Activated effector memory CD4-positive, alpha-beta T cell treated with Interleukin-2 at 50 U/mL for 16 hours (primary cell): ENCODE results near the gene PHACTR3.

Source experiments
- DNase-seq: peaks from one replicate; pipeline ENCODE4 v3.0.0-alpha.2; 2020

PHACTR3 gene

DNA sequence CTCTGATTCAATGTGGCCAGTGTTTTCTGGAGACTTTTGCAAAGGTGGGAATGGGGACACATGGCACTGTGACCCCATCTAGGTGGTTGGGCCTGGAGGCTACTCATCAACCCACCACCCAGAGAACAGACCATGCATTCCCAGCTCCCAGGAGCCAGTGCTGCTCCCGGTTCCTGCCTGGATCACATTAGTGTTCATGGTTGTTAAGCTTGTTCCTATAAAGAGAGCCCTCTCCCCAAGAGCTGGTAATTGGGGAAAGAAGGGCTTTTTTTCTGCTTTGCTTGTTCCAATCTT is 102.0 kb downstream of the PHACTR3 start:
- no peak for DNase-seq

DNA sequence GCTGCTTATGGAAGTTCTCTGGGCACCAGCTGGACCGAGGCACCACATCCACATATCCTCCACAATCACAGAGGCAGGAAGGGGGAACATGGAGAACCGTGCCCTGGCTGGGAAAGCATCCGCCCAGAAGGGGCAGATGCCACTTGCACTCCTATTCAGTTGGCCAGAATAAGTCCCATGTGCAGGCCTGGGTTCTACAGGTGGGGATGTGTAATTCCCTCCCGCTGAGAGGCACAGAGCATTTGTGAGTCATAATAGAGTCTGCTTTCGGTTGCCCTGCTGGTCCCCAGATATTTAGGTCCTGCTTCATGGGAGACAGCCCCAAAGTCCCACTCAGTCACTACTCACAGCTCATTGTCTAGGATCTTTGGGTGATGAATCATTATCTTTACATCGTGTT is 104.0 kb downstream of the PHACTR3 start:
- no peak for DNase-seq

DNA sequence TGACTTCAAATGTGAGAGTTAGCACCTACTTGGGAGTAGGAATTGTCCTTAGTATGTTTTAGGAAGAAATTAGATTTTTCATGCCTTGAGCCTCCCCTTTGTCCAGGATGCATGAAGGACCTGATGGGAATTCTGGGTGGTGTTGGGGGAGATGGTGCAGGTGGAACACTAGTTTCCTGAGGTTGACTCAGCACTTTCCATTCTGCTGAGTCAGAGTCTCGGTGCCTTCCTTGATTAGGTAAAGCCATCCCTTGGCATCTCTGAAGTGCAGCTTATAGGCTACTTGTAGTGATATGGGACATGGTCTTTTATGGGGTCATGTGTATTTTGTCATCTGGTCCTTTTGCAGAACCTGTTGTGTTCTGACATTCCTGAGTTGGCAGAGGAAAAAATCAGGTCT is 105.3 kb downstream of the PHACTR3 start:
- no peak for DNase-seq

DNA sequence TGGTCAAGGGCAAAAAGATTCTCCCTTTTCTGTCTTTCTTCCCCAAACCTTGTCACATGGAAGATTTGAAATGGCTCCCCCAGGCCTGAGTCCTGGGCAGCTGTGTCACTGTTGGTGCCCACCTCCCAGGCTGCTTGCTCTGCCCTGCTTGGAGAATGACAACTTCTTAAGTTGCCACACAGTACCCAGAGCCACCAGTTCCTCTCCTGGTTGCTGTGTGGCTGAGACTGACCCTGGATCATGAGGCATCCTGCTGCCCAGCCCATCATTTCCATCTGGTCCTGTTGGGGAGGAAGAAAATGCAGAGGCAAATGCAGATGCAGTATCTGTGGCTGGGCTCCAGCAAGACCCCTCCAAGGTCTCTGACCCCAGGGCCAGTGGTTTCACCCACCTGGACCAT is 113.7 kb downstream of the PHACTR3 start:
- no peak for DNase-seq

DNA sequence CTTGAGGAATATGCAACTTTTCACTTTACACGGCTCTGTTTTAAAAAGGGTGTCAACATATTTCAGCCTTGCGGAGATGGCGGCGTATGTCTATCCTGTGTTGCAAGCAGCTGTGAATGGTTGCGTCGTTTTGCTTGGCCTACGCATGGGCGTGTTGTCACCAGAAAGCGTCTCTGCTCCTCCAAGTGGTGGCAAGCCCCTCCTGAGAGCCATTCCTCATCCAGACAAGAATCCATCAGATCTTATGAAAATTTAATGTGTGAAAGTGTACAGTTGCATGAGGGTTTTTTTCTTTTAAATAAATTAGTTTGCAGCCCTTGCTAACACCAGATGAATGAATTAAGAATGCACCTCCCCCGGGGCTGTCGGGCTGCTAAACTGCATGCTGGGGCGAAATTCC is 114.4 kb downstream of the PHACTR3 start:
- no peak for DNase-seq

DNA sequence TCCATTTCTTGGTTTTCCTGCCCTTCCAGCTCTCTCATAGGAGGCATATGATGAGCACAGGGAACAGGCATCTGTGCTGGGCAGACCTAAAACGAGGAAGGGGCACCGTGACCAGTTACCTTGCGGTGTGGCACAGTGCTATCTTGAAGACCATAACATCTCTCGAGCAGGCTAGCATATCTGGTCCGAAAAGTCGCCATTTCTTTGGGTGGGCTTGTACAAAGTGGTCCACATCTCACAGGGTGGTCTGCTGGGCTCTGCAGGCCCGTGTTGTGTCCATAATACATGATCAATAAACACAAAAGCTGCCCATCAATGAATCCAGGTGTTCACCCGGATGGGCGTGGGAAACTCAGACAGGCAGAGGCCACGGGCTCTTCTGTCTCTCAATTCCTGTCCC is 115.7 kb downstream of the PHACTR3 start:
- no peak for DNase-seq

DNA sequence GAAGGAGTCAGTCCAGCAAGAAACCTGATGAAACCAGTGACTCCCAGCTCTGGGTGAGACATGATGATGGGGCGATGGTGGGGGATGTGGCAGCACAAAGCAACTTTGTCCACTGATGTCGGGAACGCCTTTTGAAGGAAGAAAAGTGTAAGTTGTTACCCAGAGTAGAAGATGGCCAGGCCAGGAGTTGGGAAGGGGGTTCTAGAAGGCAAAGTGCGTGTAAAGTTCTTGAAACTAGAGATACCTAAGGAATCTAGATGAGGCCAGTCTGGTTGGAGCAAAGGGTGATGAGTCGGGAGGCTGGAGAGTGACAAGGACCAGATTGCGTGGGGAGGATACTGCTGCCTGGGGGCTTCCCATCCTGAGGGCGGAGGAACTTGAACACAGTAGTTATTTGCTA is 117.0 kb downstream of the PHACTR3 start:
- no peak for DNase-seq

DNA sequence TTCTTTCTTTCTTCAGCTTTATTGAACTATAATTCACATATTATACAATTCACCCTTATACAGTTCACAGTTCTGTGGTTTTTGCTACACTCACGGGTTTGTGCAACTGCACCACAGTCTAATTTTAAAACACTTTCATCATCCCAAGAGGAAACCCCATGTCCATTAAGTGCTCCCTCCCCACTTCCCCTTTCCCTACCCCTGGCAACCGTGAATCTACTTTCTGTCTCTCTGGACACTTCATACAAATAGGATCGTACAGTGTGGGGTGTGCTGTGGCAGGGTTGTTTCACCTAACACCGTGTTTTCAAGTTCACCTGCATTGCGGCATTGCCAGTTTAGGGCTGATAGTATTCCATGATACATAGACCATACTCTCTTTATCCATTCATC is 118.8 kb downstream of the PHACTR3 start:
- DNase-seq, result no peak

DNA sequence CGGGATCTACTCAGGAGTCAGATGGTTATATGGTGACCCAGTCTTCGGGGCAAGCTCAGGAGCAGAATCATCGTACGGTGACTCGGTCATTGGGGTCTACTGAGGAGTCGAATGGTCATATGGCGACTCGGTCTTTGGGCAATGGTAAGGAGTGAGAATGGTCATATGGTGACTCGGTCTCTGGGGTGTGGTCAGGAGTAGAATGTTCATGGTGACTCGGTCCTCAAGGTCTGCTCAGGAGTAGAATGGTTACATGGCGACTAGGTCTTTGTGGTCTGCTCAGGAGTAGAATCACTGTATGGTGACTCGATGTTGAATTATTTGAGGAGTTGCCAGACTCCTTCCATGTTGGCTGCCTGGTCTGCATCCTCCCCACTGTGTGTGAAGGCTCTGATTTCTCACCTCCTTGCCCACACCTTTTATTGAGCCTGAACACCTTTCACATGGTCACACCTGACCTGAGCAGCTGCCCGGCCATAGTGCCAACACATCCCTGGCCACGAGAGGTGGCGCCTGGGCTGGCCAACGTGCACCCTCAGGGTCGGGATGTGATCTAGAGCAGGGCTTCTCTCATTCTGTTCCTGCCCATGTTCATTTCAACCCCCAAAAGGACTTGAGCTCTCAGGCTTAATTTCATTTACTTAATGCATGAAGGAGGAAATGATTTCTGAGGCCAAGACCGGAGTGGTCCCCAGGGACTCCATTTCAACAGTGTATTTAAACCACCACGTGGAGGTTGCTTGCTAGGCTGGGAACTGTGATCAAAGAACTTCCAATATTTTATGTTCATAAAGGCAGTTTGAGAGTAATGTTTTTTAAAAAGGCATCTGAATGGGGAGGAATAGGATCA is 119.5 kb downstream of the PHACTR3 start:
- DNase-seq, result no peak

DNA sequence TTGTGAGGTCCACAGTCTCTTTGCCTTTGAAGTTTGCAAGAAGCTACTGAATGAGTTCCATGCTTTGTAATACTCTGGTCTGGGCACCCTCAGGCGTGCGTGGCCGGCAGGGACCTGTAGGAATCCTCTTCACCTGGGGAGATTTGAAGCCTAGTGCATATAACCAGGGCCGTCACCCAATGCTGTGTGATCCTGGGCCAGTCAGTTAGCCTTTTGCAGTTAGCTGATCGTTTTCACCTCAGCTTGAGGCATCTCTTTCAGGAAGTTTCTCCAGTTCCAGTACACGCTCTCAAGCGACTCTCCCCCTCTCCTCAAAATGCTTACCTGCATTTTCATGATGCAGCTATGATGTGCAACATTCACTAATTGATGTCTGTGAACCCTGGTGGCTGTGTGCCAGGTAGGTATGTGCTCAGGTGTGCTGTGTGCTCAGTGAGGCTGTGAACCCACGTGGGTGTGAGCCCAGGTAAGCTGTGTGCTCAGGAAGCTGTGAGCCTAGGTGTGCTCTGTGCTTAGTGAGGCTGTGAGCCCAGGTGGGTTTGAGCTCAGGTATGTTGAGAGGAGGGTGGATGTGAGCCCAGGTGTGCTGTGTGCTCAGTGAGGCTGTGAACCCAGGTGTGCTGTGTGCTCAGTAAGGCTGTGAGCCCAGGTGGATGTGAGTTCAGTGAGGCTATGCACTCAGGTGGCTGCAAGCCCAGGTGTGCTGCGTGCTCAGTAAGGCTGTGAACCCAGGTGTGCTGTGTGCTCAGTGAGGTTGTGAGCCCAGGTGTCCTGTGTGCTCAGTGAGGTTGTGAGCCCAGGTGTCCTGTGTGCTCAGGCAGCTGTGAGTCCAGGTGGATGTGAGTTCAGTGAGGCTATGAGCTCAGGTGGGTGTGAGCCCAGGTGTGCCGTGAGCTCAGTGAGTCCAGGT is 120.4 kb downstream of the PHACTR3 start:
- DNase-seq, result no peak

DNA sequence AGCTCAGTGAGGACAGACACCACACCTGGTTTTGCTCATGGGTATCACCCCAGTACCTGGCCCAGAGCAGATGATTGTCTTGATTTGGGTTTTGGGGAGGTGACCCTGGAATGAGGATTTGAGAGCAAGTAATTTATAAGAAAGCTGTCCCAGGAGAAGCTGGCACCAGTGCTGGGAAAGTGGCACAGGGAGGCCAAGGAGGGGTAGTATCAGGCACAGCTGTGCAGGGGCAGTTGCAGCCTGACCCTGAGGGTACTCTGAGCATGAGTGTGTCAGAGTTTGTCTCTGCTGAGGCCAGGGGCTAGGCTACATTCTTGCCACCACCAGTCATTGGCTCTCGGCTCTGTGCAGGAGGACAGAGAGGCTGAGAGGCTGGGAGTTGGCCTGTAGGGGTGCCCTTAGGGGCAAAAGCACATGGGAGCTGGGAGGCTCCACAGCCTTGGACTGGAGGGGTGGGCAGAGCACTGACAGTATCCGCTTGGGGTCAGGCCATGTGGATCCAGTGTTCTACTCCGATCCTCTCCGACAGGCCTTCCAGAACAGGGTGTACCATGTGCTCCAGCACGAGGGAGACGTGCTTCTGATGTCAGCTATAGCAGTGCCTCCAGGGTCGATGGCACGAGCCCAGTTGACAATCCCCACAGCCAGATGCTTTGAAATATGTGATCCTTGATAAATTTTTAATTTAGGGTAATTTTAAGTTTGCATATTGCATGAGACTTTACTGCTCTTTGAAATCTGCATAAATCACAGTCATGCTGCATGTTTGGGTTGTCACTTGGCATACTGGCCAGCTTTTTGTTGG is 121.3 kb downstream of the PHACTR3 start:
- no peak for DNase-seq

DNA sequence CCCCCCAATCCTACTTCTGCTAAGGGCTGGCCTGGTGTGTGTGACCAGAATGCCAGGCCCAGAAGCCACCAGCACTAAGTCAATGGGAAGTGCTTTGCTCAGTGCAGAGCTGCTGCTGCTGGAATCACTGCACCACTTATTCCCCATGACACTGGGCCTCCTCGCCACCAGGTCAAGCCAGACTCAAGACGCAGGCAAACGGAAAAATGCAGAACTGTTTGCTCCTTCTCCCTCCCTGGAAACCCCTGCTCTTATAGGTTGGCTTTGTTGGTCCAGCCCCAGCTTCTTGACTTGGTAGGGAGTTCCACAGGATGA is 121.9 kb downstream of the PHACTR3 start:
- DNase-seq, result no peak

DNA sequence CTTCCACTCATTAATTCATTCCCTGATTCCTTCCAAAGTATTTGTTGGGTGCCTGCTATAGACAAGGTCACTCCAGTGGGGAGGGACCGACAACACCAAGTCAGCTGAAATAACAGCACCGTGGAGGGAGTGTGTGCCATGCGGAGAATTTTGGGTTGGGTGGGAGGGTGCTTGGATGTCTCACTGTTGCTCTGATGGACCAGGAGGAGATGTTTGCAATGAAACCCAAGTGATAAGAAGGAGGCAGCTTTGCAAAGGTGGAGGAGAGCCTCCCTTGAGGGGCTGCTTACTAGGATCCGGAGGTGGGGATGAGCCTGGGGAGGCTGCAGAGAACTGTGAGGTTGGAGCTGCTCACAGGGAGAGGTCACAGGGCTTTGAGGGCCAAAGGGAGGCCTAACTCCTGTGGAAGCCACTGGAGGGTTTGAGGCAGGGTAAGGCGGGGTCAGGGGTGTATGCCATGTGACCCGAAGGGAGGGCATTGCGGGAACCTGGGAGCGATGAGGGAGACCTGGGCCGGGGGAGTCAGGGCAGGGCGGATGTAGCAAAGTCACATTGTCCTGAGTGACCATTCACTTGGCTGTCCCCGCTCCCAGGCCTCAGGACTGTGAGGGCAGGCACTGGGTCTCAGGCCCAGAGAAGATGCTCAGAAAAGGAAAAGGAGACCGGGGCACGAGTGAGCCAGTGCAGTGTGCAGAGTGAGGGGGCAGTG is 124.5 kb downstream of the PHACTR3 start:
- DNase-seq, result no peak

DNA sequence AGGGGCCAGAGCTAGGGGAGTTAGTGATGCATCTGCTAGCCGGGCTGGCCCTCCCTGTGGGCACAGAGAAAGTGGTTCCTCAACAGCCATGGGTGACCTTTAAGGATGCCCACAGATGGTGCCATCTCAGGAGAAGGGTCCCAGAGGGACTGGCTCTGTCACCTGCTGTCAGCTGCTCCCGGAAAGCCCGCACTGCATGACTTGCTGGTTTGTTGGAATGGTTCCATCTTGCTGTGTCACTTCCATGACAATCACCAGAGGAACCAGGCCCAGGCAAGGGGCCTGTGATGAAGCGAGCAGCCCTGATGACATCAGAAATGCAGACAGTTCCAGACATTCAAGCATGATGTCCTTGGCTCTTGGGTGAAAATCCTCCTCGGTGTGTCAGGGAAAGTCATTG is 125.2 kb downstream of the PHACTR3 start:
- DNase-seq, result no peak

DNA sequence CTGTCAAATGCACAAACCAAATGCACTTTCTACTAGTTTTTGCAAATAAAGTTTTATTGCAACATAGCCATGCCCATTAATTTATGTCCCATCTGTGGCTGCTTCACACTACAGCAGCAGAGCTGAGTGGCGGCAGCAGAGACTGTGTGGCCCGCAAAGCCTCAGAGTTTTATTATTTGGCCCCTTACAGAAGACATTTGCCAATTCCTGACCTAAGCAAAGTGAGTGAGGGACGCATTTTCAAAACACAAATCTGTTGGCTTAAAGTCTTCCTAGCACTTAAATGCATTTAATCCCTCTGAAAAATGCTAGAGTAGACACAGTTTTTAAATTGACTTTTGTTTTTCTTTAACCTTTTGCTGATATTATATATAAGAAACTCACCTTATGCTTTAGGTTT is 126.4 kb downstream of the PHACTR3 start:
- no peak for DNase-seq

DNA sequence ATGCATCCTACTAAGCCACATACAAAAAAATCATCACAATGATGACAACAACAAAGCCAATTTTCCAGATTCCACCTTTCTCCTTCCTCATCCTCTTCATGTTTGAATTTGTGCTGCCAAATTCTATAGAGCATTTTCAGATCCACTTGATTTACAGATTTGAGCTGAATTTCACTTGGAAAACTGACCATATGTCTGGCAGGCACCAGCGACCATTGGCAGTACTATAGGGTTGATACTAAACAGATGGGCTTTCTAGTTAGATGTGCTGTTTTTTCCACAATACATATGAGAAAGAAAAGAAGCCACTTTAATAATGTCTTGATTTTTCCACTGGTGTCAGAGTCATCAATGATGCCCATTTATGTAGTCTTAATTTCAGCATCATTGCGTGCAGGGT is 127.0 kb downstream of the PHACTR3 start:
- no peak for DNase-seq

DNA sequence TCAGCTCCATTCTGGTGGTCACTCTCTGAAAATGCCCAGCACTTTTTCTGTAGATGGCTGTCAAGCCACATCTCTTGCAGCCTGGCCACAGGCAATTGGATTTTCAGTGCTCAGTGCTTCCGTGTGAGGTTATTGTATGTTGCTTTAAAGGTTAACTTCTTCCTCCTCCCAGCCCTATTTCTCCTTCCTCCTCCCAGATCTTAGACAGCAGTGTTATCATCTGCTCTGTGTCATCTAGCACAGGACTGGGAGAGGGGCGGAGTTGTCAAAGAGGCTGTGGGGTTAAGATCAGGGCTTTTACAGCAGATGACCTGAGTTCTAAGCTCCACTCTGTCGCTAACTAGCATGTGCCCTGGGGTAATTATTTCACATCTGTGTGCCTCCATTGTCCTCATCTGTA is 129.0 kb downstream of the PHACTR3 start:
- DNase-seq, result no peak

DNA sequence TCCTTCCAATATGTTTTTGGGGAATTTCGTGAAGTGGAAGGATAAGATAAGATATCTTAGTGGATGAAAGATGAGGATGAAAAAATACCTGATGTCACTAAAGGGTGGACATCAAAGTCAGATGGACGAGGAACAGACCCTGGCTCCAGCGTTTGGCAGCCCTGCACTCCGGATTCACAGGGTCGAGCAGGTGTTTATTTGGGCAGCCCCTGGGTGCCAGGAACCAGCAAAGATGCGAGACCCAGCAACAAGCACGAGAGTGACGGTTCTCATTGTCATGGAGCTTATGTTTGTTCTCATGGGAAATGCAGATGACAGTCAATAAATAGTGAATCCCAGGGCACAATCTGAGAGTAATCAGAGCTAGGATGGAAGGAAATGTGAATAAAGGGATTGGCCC is 131.1 kb downstream of the PHACTR3 start:
- DNase-seq, result no peak

DNA sequence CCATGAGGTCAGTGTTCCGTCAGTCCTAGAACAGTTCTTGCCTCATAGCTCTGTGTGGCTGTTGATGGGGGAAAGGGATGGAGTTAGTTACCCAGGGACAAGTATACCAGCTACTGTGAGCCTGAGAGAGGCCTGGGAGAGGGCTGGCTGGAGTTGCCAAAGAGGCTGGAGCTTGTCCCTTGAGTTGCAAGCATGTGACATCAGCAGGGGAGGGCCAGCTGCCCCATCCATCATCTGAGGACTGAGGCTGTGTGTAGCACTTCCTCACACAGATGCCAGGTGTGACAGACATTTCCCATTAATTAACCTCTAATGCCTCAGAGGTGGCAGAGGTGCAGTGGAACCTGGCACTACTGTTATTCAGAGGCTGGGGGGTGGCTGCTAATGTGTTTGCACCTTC is 131.6 kb downstream of the PHACTR3 start:
- DNase-seq, result no peak

DNA sequence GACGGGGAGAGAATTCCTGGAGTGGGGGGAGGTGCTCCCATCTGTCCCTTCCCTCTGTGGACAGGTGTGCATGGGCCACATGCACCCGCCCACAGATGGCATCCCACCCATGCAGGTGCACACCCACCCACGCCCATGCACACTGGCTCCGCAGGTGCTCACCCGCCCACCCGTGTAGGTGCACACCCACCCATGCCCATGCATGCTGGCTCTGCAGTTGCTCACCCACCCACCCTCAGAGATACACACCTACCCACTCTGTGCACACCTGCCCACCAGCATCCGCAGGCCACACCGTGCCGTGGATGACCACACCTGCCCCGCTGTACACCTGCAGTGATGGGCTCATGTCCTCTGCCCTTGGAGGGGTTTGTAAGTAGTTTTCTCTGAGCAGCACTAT is 132.0 kb downstream of the PHACTR3 start:
- no peak for DNase-seq

DNA sequence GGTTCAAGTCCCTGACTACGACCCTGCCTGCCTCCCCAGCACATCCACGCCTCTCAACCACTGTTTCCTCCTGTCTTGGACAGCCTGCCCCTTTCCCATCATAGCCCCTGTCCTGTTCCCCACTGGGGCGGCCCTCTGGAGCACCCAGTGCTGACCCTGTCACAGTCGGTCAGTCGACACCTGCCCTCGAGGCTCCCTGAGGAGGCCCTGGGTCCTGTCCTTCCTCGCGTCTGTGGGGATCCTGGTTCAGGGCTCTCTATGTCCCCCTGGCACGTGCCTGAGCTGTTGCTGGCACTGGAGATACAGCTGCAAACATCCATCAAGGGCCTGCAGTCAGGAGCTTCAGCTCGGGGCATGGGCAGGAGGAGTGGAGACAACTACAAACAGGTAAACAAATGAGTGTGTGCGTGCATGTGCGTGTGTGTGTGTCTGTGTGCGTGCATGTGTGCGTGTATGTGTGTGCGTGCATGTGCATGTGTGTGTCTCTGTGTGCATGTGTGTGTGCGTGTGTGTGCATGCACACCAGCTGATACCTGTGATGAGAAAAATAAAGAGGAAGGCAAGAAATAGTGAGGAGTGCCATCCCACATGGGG is 132.8 kb downstream of the PHACTR3 start:
- DNase-seq, result no peak

DNA sequence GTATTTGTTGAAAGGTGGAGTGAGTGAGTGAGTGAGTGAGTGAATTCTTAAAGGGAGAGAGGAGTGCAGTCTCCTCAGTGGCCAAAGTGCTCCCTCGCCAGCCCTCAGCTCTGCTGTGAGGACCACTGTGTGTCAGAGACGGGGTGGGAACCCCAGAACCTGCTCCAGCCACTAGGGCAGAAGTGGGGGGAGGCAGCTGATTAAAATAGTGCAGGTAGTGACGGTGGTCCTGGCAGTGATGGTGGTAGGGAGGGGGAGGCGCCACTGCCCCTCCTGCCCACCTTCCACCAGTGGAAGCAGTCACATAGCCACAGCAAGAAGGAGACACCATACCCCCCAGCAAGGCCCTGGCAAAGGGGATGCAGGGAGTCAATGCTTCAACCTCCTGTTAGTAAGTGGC is 133.5 kb downstream of the PHACTR3 start:
- no peak for DNase-seq

DNA sequence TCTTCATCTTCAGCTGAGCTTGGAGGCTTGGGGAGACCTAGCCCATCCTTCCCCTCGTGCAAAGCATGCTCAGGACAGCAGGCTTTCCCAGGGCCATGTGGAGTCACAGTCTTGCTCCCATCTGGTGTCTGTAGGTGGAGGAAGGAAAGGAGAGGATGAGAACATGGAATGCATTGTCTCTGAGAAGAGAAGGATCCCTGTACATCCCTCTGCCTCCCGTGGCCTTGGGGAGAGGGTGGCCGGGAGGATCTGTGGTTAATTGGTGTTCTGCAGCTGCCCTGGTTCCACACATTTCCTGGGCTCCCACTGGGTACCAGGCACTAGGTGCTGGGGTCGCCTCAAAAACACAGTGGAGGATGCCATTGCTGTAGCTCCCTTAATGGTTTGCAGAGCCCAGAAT is 134.5 kb downstream of the PHACTR3 start:
- DNase-seq, result no peak
